Measurements from ENCODE around the gene OR10V1.

OR10V1 gene

GRCh38 chr11:59667812-59668187 is 45.8 kb downstream of the OR10V1 start:
- DNase-seq: no peak

DNA sequence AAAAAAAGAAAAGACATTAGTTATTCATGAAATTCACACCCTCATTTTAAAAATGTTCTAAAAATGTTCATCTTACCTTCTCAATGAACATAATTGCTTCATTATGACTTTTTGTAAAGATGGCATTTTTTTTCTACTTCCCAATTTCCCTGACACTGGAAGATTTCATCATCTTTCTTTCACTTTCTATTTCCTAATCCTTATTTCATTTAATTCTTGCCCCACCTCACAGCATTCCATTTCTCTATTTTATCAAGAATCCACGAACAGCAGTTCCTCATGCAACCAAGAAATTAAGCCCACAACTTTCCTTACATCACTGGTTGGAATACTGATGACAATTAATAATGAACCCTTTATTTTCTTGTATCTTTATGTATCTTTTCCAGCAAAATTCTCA is 46.7 kb downstream of the OR10V1 start:
- no peak for DNase-seq
